ENCODE measurements around the gene HOXA10.

The HOXA10 gene

GRCh38 chr7:27132978-27133377 lies 41.1 kb downstream of the HOXA10 start:
- no peak for DNase-seq (ENCODE audit: insufficient read length, low spot score)
- no peak for FAIRE-seq

DNA sequence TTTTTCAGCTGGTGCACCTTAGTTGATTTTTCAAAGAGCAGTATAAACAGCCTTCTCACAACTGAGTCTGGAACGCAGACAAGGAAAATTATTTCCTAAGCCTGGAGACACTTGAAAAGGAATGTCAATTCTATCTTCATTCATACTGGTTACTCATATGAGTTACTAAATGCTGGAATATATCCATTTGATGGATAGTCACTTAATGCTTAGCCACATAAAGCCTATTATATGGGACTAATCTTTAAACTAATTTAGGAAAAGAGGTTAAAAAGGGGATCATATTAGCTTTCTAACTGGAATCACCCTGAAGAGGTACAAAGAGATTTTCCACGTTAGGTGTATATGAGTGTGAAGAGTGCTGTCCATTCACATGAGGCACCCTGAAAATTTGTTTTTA lies 41.9 kb downstream of the HOXA10 start:
- FAIRE-seq (no peak), DNase-seq (ENCODE audit: insufficient read length, low spot score) (no peak)

GRCh38 chr7:27131390-27131819 lies 42.7 kb downstream of the HOXA10 start:
- DNase-seq (ENCODE audit: insufficient read length, low spot score) (no peak), FAIRE-seq (no peak)

- DNase-seq (ENCODE audit: insufficient read length, low spot score) (no peak), FAIRE-seq (peak; percentile 91)
Measured at GRCh38 chr7:27130540-27131389, 43.4 kb downstream of the HOXA10 start, which contains the start of gene HOXA4. Gene HOXA4, minus strand, starts transcription at chr7:27130757. Its CDS starts 24 bp downstream, at chr7:27130733.

- DNase-seq (ENCODE audit: insufficient read length, low spot score) (no peak), FAIRE-seq (no peak)
Measured at GRCh38 chr7:27129729-27130539, 44.2 kb downstream of the HOXA10 start.

DNA sequence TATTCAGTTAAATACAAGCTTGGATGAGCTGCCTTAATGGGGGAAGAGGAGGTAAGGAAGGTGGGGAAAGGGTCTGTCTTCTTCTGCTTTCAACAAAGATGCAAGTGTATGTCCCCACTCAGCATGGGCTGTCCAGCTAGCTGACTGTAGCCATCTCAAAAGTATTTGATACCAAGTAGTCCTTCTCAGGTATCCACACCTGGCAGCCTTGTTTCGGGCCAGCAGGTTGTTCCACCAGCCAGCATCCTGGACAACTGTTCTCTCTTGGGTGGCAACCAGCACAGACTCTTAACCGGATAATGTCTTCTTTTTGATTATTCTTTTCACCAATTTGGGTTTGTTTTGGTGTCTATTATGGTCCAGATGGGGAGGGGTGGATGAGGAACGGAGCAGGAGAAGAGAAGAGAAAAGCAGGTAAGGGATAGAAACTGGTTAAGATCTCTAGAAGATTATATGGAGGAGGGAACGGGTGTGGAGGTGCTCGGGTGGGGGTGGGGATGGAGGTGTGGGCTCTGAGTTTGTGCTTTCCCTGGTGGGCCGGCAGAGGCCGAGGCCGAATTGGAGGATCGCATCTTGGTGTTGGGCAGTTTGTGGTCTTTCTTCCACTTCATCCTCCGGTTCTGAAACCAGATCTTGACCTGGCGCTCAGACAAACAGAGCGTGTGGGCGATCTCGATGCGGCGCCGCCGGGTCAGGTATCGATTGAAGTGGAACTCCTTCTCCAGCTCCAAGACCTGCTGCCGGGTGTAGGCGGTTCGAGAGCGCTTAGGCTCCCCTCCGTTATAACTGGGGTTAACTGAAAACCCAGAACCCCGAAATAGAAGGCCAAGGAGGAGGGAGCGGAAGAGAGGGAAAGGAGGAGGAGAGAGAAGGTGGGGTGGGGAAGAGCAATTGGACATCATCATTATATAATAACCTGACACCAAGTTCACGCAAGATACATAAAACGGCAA lies 45.1 kb downstream of the HOXA10 start:
- FAIRE-seq = peak; percentile 80
- DNase-seq (ENCODE audit: insufficient read length, low spot score) = no peak

- DNase-seq (ENCODE audit: insufficient read length, low spot score) (no peak), FAIRE-seq (no peak)
Measured at GRCh38 chr7:27128034-27128433, 46.1 kb downstream of the HOXA10 start.

DNA sequence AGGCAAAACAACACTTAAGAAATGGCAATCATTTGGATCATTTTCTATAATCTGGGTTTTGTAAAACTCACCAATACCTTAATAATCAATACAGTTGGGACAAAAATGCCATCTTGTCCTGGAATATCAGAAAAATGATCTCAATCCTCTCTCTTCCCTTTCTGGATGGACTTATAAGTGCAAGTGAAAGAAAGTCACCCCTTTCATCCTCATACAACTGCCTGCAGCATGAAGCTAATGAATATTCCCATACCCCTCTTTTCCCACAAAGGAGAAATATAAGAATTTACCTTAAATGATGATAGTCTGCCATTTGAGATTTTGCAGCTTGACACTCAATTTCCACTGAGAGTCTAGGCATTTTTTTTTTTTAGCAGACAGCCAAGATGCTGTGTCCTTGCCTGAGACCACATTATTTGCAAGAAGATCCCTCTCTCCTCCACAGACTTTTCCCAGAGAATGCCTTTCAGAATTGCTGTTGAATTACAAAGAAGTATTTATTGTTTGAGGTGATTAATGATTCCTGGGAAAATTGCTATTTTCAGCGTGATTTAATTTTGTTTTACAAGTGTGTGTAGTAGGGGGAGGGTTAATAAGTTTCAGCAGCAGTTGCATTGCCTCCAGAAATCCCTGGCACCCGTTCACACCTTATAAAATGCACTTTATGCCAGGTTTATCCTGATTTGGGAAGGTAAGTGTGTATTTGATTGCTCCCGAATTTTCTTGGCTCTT lies 47.4 kb downstream of the HOXA10 start:
- DNase-seq (ENCODE audit: insufficient read length, low spot score) (no peak), FAIRE-seq (no peak)

DNA sequence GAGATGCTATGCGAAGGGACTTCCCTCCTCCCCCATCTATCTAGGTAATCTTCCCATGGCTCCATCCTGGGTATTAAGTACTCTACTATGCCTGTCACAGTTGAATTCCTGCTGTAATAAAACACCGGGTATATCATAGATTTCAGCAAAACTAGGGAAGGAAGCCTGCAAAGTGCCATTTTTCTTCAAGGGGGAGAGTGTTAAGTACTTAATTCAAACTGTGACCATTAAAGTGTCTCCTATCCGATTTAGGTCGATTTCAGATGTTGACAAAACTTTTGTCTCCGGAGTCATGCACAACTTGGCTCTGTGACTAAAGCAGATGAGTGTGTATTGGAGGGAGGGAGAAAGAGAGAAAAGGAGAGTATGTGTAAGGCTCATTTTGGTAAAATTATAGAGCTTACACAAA lies 48.1 kb downstream of the HOXA10 start:
- no peak for DNase-seq (ENCODE audit: insufficient read length, low spot score)
- no peak for FAIRE-seq

- no peak for DNase-seq (ENCODE audit: insufficient read length, low spot score)
- FAIRE-seq = peak; percentile 49
Measured at GRCh38 chr7:27124902-27125689, 49.0 kb downstream of the HOXA10 start.

DNA sequence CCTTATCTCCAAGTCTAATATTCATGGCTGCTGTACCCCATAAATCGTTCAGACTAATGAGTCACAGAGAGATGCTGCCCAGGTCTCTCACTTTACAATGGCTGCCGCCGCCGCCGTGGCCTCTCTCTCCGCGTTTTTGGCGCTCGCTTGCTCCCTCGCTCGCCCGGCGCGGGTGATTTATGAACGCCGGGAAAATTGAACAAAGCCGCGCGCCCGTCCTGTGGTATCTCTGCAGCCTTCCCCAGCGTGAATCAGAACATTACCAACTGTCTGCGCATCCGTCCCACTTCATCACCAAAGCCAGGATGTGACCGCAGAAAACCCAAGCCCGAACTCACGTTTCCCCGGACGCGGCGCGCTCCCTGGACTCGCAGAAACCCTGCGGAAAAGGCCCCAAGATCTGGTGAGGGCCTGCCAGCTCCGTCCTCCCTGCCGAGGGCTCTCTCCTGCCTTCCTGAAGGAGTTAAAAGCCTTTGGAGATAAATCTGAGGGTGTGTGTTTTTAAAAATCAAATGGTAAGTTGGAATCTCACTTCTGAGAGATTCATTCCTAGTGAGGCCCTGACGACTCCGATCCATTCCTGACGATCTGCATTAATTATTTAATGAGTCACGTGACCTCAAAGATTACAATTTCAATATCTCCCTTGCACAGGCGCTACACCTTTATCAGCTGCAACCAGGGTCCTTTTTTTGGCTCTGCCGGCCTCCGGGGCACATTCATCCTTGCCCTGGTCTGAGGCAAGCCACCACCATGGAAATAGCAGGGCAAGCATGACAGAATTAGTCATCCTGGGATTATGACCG lies 49.8 kb downstream of the HOXA10 start:
- FAIRE-seq = peak; percentile 76

GRCh38 chr7:27123477-27124053 lies 50.6 kb downstream of the HOXA10 start:
- FAIRE-seq = no peak
- DNase-seq (ENCODE audit: insufficient read length, low spot score) = no peak

More for the DNA sequence above, 49.8 kb downstream of the HOXA10 start:
- no peak for DNase-seq (ENCODE audit: insufficient read length, low spot score)

- DNase-seq (ENCODE audit: insufficient read length, low spot score) (no peak), FAIRE-seq (no peak)
Measured at GRCh38 chr7:27123007-27123476, 51.1 kb downstream of the HOXA10 start.

DNA sequence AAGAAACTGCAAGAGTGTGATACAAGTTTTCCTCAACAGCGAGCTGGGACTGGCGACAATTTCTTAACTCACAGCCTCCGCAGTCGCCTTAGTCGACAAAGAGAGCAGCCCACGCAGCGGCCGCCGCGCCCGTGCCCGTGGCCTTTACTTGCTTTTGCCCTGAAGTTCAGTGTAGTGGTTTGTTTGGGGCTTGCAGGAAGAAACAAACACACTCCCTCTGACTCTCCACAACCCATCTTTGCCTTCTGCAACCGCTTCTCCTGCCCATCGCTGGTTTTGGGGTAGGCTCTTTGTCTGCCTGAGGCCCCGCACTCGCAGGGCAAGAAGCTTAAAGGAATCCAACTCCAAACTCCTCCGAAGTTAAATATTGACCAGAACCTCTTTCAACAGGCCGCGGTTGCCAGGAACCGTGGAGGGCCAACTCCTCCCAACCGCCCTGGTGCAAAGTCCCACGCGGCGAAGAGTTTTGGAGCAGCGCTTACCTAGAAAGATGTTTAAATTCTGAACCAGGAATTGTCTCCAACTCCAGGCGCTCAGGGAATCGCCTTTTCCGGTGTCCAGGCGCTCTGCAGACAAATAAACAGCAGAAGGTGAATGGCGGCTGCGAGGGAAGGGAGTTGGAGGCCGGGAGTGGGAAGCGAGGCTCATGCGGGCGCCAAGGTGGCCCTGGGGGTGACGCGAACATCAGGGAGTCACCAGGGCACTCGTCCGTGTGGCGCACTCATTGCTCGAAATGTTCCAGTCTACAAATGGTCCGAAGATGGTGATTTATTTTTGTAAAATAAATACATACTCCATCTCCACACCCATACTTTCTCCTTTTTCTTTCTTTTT lies 51.8 kb downstream of the HOXA10 start:
- DNase-seq (ENCODE audit: insufficient read length, low spot score) (no peak), FAIRE-seq (no peak)

- DNase-seq (ENCODE audit: insufficient read length, low spot score) (no peak), FAIRE-seq (no peak)
Measured at GRCh38 chr7:27121684-27122076, 52.4 kb downstream of the HOXA10 start.

All from HTR-8/SVneo (cell line).